Hepatocyte (in vitro differentiated cells): ENCODE measurements around the gene DEK.

Experiments used
- EZH2phosphoT487 ChIP-seq: fragments of 200-600 bp; sonication (generic); IDR thresholded peaks from one replicate; pipeline ENCODE4 v1.6.1; 2018; ENCODE audit warnings: antibody characterized with exemption, mild to moderate bottlenecking, low read depth, moderate library complexity; ENCODE audit not compliant: unreplicated experiment, severe bottlenecking
- TF ChIP-seq, protein P1 (sequence below): fragments of 200-600 bp; sonication (generic); IDR thresholded peaks from 2 replicates; pipeline ENCODE4 v1.5.1; 2016; ENCODE audit warnings: antibody characterized with exemption, mild to moderate bottlenecking; ENCODE audit not compliant: poor library complexity

DNA sequence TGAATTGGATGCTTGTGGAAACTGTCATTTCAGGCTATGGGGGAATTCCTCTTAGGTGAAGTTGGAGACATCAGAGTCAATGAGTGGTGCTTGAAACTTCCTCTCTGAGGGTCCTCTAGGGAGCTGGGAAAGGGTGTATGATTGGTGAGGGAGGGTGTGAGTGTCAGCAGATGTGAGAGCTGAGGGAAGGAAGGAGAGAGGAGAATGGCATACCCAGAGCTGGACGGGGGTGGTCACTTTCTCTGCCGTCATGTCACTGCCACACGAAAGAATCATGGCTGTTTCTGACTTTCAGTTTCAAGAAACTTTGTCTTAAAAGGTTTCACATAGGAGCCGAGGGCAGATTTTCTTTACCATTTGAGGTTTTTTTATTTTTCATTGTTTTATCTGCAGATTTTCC, 50.3 kb downstream of the DEK start:
- TF ChIP-seq, protein P1, sequence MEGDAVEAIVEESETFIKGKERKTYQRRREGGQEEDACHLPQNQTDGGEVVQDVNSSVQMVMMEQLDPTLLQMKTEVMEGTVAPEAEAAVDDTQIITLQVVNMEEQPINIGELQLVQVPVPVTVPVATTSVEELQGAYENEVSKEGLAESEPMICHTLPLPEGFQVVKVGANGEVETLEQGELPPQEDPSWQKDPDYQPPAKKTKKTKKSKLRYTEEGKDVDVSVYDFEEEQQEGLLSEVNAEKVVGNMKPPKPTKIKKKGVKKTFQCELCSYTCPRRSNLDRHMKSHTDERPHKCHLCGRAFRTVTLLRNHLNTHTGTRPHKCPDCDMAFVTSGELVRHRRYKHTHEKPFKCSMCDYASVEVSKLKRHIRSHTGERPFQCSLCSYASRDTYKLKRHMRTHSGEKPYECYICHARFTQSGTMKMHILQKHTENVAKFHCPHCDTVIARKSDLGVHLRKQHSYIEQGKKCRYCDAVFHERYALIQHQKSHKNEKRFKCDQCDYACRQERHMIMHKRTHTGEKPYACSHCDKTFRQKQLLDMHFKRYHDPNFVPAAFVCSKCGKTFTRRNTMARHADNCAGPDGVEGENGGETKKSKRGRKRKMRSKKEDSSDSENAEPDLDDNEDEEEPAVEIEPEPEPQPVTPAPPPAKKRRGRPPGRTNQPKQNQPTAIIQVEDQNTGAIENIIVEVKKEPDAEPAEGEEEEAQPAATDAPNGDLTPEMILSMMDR = no peak
- no peak for TF ChIP-seq EZH2phosphoT487
